Measurements from ENCODE around the gene VWA2.

The VWA2 gene

DNA sequence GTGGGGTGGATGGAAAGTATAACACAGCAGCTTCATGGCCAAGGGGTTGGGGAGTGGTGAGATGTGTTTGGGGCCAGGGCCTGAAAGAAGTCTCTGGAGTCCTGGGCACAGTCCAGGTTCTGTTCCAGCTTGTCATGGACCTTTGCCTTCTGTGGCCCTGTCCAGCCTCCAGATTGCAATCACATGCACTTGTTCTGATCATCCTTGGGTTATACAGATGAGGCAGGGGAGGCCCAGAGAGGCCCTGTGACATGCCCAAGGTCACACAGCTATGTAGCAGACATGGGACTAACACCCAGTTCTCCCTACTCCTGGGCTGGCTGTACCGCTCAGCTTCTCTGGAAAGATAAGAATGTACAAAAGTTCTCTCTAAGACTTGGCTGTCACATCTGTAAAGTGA is 11.7 kb downstream of the VWA2 start:
- no peak for ATAC-seq

DNA sequence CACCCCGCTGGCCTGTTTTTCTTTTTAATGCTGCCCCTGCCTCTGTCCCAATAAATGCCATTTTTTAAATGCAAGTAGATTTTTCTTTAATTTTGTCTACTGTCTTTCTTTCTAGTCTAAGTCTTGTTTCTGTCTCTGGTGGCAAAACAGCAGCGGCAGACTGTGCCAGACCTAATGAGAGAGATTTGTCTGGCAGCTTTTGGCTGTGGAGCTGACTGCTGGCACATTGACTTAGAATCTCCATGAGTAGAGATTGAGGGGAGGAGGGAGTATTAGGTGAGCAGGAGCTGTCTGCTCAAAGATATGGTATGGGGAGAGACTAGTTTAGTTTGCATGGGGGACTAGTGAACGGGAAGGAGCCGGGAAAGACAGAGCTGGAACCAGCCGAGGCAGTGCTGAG is 13.0 kb downstream of the VWA2 start:
- ATAC-seq = no peak

DNA sequence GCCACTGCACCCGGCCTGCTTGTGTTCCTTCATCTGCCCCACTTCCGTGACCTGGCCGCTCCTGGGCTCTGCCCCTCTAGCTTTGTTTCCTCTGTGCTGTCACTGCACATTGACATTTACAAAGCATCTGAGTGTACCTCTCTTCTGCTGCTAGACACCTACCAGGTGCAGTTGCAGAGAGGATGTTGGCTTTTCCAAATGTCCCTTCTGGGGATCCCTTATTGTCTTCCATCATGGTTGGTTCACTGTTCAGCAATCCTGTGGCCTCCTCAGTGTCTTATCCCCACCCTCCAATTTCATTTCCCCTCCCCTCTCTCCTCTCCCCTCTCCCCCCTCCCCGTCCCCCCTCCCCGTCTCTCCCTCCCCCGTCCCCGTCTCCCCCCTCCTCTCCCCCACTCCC is 13.8 kb downstream of the VWA2 start:
- no peak for ATAC-seq

DNA sequence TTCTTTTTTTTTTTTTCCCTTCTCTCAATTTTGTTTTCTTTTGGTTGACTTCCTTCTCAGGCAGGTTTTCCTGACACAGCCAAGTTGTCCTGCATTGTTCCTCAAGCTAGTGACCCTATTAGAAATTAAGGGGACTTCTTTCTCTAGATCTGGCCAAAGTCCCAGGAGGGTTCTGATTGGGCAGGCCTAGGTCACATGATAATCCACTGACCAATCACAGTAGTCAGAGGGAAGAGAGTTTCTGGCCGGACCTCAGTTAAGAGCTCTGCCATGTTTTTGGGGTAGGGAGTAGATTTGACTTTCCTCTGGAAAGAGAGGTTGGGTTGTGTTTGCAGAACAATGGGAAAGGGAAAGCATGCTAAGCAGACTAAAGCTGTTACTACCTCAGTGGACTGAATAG is 16.2 kb downstream of the VWA2 start:
- ATAC-seq = no peak

DNA sequence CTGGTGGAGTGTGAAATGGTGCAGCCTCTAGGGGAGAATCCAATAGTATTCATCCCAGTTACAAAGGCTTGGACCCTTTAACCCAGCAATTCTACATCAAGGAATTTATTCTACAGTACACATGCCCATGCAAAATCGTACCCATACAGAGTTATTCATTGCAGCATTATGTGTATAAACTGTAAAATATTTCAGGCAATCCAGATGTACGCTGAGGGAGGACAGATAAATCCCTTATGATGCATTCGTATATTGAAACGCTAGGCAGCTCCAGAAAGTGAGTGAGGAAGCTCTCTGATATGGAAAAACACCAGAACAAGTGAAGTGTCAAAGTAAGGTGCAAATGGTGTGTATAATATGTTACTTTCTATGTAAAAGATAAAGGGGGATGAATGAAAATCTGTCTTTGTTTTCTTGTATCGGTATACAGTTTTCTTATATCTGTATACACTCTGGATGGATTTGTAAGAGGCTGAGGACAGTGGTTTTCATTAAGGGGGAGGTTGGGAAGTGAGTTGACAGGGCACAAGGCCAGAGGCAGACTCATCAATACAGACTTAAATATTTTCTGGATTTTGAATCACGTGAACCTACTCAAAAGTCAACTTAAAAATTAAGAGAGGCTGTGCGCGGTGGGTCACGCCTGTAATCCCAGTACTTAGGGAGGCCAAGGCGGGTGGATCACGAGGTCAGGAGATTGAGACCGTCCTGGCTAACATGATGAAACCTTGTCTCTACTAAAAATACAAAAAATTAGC is 17.1 kb downstream of the VWA2 start:
- ATAC-seq = no peak

DNA sequence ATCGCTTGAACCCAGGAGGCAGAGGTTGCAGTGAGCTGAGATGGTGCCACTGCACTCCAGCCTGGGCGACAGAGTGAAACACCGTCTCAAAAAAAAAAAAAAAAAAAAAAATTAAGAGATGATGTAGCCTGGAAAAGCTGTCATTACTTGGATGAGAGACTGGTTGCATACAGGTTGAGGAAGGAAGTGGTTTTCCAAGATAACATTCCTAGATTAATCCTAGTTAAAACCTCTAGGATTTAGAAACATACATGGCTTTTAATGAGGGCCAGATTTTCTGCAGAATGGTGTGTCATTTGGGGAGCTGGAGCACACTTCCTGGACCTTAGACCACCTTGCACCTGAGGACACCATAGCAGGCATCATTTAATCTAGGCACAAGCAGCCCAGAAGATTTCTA is 17.8 kb downstream of the VWA2 start:
- no peak for ATAC-seq

DNA sequence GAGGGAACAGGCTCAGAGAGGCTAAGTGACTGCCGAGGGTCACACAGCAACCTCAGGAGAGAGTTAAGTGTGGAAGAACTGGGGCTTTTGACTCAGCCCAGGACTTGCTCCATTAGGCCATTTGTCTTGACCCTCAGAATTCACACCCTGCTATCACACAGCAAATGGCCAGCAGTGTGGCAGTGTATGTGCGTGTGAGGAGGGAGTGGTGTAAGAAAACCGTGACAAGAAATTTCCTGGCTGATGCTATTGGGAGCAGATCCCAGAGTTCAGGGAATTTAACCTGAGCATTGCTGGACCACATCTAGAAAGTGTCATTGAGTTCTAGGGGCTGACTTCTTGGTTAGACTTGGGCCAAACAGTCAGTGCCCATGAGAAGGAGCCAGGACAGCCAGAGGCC is 18.4 kb downstream of the VWA2 start:
- ATAC-seq = no peak

DNA sequence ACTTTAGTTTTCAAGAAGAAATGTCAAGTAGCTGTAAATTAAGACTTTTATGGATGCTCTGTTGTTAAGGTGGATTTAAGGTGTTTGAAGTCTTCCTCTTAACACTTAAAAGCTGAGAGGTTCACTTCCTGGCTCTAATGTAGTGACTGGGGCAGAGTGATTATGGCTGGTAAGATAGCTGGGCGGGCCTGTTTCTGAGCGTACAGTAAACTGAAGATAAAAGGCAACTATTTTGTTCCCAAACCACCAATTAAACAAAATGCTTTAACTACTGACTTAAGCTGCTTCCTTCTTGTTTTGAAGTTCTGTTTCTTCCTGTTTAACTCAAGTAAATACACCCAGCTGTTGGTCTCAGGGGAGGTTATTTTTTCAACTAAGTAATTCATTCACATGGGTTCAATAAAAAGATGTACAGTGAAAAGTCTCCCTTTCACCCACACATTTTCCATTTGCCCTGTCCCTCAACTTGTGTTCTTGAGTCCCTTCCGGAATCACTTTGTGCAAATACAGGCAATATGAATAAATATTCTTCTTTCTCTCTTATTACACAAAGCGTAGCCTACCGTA is 19.3 kb downstream of the VWA2 start:
- no peak for ATAC-seq

DNA sequence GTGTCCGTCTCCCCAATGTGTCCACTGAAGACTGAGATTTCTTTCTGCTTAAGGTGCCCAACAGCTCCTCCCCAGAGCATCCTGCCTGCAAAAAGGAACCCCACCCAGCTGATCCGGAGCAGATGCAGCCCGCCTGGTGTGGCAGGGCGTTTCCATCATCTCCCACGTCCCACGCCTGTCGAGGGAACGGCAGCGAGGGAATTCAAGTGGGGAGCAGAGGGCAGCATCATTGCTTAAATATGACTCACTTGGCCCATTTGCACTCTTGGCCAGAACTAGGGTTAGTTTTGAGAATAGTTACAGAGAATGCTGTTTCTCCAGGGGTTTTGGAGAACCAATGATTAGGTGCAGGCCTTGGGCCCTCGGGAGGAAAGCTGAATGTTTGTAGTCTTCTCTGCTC is 20.8 kb downstream of the VWA2 start:
- ATAC-seq = no peak

DNA sequence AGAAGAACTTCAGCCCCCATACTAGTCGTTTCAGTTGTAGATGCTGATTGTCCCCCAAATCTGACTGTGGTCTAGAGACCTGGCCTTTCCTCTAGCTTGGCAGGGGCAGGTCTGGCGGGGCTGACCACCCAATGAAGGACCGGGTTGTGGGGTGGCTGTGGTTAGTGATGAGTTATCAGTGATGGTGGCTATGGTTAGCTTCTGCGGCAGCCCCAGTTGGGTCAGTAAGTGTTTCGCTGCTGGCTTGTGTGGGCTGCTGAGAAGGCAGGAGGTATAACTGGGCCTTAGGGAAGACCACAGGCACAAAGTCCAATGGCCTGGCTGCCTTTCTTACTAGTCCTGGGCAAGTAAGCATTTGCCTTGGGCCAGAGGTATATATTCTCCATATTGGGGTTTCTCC is 21.3 kb downstream of the VWA2 start:
- ATAC-seq = no peak

DNA sequence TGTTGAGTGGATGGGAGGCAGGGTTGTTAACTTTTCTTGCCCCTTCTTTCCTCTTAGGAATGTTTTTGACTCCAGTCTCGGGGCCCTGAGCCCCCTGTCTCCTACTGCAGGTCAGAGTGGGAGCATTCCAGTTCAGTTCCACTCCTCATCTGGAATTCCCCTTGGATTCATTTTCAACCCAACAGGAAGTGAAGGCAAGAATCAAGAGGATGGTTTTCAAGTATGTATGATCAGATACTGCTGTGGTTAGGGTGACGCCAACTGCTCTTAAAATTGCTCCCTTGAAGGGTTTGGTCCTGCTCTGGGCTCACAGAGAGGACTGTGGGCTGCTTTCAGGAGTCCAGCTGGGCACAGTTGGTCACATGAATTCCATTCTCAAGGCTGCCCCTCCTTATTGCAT is 22.0 kb downstream of the VWA2 start:
- no peak for ATAC-seq

DNA sequence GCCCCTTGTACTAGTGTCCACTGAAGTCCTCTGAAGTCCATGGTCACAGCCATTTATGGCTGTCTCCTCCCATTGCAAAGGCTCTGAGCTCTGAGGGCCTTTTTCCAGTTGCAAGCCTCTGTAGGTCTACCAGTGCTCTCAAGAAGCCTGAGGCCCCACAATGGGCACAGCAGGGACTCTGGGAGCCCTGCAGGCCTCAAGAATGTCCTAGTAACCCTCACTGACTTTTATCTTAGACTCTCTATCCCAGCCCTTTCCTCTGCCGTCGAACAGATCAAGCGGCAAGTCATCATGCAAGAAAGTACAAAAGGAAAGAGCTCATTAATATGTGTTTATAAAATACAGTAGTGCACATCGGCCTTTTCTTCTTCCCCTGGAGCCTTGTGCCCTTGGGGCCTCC is 23.4 kb downstream of the VWA2 start:
- no peak for ATAC-seq

DNA sequence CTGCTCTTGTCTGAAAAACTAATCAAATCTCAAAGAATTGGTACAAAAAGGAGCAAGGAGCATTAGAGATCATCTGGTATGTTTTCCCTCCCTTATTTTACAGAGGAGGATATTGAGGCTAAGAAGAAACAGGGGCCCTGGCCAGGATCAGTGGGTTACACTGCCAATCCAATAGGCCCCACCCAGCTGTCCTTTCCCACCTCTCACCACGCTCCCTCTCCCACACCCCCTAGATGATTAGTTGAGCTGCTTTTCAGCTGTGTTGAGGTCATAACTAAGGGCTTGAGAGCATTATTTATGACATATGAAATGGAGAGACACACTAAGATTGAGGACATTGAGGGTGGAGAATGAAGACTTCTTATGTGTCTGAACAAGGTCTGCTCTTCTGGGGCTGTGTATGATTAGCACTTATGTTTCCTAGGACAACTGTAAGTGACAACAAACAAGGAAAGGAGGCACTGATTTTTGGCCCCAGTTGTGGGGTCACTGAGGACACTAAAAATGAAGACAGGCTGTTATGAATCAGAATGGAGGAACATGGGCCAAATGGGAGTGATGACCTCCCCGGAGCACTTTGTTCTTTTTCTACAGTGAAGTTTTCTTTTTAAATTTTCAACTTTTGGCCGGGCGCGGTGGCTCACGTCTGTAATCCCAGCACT is 26.5 kb downstream of the VWA2 start:
- ATAC-seq = no peak

DNA sequence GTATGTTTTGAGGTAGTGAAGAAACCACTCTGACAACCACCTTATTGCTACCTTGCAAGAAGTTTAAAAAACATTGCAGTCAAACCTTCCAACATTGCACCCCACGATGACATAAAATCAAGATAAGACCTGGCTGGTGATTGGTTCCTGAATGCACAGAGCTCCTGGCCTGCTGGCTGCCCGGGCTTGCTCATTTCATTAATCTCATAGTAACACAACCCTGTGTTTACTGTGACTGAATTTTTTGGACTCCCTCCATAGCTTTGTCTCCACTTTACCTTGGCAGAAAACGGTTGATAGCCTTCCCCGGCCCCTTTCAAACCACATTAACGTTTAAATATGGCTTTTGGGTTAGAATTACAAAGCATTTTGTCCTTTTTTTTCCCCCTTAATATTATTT is 27.5 kb downstream of the VWA2 start:
- no peak for ATAC-seq

DNA sequence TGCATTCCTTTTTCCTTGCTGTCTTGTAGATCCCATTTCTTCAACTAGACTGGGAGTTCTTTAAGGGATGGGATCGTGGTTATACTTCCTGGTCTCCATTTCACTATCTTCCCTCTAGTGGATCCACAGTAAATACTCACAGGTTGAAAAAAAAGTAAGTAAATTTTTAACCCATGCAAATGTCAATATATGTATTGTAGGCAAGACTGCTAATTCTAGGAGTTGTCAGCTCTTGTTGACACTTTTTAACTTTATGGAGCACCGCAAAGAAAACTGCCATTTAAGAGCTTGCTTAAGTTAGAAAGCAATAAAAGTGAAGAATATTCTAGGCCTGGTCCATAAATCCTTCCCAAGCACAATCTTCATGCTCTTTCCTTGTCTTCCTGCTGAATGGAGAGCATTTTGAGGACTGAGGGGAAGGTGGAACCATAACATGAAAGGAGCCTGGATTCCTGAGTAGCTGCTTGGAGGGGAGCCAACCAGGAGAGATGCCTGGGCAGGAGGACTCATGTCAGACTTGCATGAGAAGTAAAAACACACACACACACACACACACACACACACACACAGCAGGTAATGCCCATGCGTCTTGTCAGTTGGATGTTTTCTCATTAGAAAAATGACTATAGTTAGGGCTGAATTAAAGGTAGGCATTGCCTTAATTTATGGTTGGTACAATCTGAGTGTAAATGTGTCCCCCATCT is 32.2 kb downstream of the VWA2 start:
- ATAC-seq = no peak

DNA sequence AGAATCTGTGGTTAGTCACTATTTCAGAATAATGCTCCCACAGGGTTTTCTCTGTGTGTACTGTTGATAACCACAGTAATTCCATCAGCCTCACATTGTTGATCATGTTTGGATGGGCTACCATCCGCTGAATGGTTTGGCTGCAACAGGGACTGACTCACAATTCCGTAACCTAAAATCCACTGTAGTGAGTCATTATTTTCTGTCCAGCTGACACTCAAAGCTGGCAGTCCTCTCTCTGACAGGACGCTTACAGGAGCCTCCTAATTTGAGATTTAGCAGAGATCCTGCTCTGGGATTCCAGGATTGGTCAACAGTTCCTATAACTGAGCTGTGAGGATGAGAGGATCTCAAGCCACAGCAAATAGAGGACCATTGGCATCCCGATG is 32.7 kb downstream of the VWA2 start:
- no peak for ATAC-seq

DNA sequence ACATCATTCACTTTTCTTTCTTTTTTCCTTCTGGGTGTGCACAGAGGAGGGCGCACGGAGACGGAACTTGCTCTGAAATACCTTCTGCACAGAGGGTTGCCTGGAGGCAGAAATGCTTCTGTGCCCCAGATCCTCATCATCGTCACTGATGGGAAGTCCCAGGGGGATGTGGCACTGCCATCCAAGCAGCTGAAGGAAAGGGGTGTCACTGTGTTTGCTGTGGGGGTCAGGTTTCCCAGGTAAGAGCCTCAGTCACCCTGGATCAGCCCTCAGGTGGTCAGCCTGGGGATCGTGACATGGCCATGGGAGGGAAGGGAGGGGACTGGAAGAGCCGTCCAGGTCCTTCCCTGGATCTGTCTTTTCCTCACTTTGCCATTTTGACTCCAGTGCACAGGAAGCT is 33.6 kb downstream of the VWA2 start:
- ATAC-seq = no peak

DNA sequence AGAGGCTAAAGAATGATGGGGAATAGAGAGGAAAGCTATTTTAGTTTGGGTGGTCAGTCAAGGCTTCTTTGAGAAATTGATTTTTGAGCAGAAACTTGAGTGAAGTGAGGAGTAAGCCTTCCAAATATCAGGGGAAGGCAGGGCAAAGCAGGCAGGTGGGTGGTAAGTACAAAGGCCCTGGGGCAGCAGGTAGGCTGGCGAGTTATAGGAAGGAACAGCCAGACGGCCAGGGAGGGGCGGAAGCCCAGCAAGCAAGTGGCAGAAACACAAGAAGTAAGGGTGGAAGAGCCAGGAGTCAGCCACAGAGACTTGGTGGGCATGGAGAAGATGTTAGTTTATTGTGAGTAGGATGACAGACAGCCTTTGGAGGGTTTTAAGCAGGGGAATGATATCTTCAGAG is 34.9 kb downstream of the VWA2 start:
- ATAC-seq = no peak

DNA sequence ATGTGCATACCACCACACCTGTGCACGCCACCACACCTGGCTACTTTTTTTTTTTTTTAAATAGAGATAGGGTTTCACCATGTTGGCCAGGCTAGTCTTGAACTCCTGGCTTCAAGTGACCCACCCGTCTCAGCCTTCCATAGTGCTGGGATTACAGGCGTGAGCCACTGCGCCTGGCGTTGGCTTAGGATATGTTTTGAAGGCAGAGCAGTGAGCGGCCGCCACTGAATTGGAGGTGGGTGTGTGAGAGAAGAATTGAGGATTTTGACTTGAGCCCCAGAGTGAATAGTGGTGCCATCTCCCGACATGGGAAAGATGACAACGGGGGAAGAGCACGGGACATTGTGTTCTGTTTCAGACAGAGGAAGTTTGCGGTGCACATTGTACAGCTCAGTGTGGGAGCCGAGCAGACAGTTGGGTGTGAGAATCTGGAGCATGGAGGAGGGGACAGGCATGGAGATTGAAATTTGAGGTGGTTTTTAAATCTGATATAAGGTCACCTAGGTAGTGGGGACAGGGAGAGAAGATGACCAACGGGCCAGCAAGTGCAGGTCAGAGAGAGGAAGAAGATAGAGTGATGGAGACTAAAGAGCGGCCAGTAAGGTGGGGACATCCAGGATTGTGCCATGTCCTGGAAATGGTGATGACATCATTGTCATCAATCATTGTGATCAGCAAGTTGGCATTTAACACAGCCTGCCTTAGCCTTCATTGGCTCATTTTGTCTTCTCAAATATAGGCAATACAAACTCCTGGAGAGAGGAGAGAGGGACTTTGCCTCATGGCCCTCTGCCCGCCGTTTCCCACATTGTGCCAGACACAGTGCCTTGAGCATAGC is 35.8 kb downstream of the VWA2 start:
- ATAC-seq = no peak

DNA sequence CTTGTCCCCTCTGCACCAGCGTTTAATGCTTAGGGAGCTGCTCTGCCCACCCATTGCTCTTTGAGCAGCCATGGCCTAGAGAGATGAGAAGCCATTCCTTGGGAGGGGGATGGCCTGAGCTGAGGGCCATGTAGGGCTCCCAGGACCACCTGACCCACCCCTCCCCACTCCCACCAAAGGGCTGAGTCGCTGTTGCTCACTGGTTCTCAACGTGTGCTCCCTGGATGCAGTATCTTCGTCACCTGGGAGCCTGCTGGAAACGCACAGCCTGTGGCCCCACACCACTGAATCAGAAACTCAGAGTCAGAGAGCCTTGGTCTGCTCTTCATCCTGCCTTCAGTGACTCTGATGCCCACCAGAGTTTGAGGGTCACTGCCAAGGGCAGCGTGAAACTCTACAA is 37.0 kb downstream of the VWA2 start:
- no peak for ATAC-seq

DNA sequence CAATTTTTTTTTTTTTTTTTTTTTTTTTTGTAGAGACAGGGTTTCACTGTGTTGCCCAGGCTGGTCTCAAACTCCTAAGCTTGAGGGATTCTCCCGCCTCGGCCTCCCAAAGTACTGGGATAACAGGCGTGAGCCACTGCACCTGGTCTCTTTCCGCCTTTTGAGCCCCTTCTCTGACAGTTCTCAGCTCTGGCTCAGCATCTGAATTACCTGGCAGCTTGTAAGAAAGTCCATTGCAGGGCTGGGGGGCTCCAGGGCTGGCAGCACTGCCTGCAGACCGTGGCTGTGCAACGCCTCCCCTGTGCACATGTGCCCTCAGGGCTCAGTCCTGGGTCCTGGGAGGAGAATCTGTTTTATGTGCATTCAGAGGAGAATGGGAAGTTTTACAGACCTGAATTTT is 37.6 kb downstream of the VWA2 start:
- no peak for ATAC-seq

DNA sequence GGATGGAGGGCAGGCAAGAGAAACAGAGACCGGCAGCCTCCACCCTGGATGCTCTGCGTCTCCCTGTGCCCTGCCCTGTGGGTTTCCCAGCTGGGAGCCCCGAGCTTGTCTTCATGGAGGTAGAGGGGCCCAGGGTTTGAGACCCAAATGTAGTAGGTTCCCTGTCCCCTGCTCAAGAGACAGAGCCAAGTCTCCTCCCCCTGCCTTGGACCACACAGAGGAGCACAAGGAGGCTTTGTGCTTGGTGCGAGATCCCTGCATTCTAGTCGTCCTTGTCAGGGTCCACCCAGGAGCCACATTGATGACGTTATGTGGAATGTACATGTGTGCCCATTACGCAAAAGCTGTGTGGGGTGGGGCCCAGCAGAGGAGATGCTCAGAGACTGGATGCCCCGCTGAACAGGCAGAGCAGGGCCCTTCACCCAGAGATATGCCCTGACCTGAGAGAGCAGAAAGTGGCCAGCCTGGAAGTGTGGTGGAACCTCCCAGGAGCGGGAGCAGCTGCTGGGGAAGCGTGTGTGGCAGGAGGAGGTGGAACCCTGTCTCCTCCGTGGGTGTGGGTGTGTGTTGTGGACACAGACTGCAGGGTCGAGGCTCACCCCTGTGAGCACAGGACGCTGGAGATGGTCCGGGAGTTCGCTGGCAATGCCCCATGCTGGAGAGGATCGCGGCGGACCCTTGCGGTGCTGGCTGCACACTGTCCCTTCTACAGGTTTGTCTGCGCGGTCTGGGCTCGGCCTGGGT is 39.3 kb downstream of the VWA2 start:
- no peak for ATAC-seq

Data from activated CD4-positive, CD25-positive, alpha-beta regulatory T cell treated with anti-CD3 and anti-CD28 coated beads, Interleukin-2, amount 50 U/mL, for 24 hours (primary cell).